ENCODE data around the gene OR5T3.
"Not testable (repeated sequence)": the region's sequence is repeated elsewhere in the genome, so short reads cannot be mapped to it uniquely, and the experiment has no call there.

The OR5T3 gene

DNA sequence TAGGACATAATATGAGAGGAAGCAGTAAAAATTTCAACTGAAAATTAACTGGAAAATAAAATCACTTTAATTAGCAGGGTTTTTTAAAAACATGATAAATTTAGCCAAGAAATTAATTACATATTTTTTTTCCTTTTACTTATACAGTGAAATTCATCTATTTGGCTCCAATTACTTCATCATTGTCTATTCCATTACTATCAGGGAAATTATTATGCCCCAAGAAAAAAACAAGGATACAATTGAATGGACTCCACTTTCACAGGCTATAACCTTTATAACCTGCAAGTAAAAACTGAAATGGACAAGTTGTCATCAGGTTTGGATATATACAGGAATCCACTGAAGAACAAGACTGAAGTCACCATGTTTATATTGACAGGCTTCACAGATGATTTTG, at the start of gene OR5T3:
Gene OR5T3, plus strand, starts transcription at position 301 of the 400 bp plus-strand sequence. Its CDS starts 0 bp downstream, at position 301.
- DNase-seq: no peak

DNA sequence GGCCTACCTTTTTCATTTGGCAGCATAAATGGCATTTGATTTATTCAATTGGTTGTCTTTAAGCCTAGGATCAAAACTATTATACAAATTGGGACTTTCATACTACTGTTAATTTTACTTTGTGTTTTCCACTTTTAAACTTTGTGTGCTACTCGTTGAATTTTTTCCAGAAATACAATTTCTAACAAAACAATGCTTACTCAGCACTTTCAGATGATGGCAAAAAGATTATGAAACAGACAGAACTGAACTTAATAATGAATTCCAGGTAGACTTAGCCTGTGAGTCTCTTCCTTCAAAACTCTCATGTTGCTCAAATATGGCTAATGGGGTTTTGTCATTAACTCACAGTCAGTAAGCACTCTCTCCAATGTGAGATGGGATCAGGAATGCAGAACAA, 44.3 kb upstream of the OR5T3 start:
- no peak for DNase-seq

DNA sequence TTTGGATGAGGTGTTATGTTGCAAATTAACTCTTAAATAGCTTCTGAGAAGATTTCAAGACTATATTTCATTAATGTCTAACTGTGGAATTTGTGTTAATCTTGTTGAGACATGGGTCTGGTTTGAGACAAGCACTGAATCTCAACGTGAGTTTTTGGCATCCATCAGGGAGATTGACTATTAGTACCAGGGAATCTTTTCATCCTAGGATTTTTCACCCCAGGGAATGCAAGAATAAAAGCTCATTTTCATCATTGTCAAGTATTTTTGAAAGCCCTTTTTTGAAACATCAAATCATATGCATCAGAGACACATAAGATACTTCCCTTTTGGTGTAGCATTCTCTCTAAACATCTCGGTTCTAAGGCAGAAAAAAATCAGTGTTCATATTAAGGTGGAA, 37.5 kb upstream of the OR5T3 start:
- no peak for DNase-seq

DNA sequence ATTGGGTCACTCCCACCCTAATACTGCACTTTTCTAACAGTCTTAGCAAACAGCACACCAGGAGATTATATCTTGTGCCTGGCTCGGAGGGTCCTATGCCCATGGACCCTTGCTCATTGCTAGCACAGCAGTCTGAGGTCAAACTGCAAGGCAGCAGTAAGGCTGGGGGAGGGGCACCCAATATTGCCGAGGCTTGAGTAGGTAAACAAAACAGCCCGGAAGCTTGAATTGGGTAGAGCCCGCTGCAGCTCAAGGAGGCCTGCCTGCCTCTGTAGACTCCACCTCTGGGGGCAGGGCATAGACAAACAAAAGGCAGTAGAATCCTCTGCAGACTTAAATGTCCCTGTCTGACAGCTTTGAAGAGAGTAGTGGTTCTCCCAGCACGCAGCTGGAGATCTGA, 32.3 kb upstream of the OR5T3 start:
- not testable (repeated sequence) for DNase-seq

DNA sequence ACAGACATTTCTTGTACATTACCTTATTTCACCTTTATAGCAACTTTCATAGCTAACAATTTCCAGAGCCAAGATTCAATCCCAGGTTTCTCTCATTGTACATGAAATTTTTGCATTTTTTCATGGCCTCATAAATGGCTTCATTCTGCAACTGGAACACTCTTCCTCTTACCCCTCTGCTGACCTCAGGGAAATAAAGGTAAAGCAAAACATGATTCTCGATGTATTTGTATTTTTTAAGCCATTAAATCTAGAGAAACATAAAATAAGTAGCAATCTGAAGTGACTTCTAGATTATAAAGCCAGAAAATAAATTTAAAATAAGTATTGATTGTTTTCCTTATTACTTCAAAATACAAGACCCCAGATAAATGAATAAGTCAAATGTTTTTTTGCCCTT, 17.9 kb upstream of the OR5T3 start, which contains the start of gene OR5T2:
Gene OR5T2, minus strand, starts transcription at position 101 of the 400 bp plus-strand sequence. CDS start 1,193 bp downstream, outside the sequence.
- no peak for DNase-seq

DNA sequence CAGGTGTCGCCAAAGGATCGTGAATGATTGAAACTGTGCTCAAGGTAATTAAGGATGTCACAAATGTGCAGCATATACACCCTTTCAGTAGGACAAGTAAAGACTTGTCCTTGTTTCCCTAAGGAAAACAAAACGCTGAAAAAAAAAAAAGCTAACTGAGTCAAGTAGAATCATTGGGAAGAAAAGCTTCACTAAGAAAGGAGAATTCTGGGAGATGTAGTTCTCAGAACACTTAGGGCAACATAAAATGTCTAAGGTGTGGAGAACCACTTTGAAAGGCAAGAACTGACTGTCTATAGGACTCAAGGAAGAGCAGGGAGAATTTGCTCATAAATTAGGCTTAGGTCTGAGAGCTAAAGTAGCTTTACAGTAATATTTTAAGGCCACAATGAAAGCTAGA, 19.0 kb downstream of the OR5T3 start:
- no peak for DNase-seq

DNA sequence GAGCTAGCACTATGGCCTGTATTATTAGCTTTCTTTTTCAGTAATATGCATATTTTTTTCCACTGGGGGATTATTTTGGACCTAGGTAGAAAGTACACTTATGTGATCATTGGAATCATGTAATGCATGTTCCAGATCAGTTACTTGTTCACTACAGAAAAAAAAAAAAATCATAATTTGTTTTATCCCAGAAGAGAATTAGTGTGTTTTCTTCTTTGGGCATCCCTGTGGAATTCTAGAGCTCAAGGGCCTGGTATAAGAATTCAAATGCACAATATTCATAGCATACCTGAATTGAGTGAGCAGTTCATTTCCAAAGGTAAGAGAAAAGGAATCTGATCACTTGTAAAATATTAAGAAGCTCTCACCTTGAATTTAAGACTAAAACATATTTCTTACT, 21.8 kb downstream of the OR5T3 start, which contains the start of gene OR5T1:
Gene OR5T1, plus strand, starts transcription at position 301 of the 400 bp plus-strand sequence. CDS start 1,485 bp downstream, outside the sequence.
- no peak for DNase-seq

DNA sequence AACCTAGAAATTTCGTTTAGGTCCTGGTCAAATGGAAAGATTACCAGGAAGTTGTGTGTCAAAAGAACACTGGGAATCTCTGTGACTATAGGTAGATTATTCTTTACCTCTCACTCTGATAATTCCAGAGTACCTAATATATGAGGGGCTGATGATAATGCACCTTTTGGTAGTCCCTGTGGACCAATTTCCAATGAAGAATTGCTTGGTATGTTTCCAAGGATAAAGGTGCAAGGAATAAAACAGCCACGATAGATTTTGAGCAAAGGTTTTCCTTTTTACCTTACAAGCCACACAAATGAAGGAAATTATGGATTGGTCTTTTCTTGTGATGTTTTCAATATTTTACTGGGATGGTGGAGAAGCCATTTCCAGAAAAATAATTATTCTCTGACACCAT, 40.1 kb downstream of the OR5T3 start, which contains the start of gene OR8H1:
Gene OR8H1, minus strand, starts transcription at position 101 of the 400 bp plus-strand sequence. CDS start 1,192 bp downstream, outside the sequence.
- no peak for DNase-seq

DNA sequence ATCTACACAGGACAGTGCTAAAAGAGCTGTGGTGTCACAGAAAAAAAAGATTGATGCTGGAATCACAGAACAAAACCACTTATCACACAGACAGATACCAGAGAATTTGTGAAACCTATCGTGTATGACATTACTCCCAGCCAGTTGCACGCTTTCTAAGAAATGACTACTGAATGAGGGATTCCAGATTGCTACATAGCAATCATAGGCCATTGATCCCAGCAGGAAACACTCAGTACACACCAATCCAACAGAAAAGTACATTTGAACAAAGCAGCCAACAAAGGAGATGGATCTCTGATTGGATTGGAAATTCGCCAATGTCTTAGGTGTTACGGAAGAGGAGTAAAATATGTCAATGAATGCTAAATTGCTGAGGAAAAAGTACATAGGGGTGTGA, 44.8 kb downstream of the OR5T3 start:
- no peak for DNase-seq
